Stimulated activated CD8-positive, alpha-beta memory T cell treated with anti-CD3 and anti-CD28 coated beads, Interleukin-12 subunit alpha, Interleukin-12 subunit beta, amount 100 ng/mL, for 24 hours (primary cell): ENCODE data around the gene ERMP1.
"Not testable (repeated sequence)": the region's sequence is repeated elsewhere in the genome, so short reads cannot be mapped to it uniquely, and the experiment has no call there.

Experiments
- DNase-seq: peaks from one replicate; pipeline ENCODE4 v3.0.0-alpha.2; 2020; ENCODE audit errors: extremely low read depth

Gene ERMP1

DNA sequence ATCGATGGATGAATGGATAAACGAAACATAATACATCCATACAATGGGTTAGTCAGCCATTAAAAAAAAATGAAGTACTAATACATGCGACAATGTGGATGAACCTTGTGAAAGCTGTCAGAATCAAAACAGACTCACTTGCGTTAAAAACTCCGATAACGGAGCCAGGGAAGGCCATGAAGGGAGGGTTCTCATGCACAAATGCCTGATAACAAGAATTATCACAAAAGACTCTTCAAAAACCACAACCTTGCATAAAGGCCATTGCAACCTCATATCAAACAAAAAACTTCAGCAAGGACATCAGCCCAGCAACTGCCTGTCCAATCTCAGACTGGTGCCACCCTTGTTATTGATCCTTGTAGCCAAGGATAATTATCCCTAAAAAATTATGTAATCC is 13.7 kb downstream of the ERMP1 start:
- no peak for DNase-seq

GRCh38 chr9:5818424-5819142 is 14.3 kb downstream of the ERMP1 start:
- no peak for DNase-seq

- DNase-seq, result no peak
These were observed 15.1 kb downstream of the ERMP1 start for GRCh38 chr9:5817862-5818261.

GRCh38 chr9:5815461-5815860 is 17.5 kb downstream of the ERMP1 start:
- DNase-seq, result no peak

GRCh38 chr9:5813824-5814223 is 19.1 kb downstream of the ERMP1 start:
- no peak for DNase-seq

- DNase-seq, result no peak
These were observed 21.2 kb downstream of the ERMP1 start for GRCh38 chr9:5811751-5812150.

DNA sequence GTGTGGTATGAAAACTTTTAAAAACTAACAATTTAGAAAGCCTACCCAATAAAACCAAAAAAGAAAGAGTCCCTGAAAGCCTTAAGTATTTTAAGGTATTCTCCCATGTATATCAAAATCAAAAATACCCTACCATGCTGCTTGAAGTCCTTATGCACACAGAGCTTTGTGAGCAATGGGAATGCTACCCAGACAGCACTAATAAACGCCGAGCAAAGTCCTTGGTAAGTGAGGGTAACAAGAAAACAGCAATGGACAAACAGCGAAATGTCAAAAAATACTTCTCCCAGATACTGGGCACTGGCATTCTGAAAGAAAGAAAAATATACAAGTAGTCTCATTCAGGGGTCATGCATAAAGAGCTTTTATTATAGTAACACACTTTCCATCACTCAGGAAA is 27.4 kb downstream of the ERMP1 start:
- no peak for DNase-seq

- DNase-seq, result no peak
These were observed 31.2 kb downstream of the ERMP1 start for GRCh38 chr9:5801739-5802113.

GRCh38 chr9:5800969-5801738 is 31.8 kb downstream of the ERMP1 start:
- no peak for DNase-seq

GRCh38 chr9:5800378-5800777 is 32.5 kb downstream of the ERMP1 start:
- not testable (repeated sequence) for DNase-seq

GRCh38 chr9:5799314-5799713 is 33.6 kb downstream of the ERMP1 start:
- no peak for DNase-seq

GRCh38 chr9:5798581-5798980 is 34.3 kb downstream of the ERMP1 start:
- DNase-seq, result no peak

GRCh38 chr9:5796298-5796697 is 36.6 kb downstream of the ERMP1 start:
- DNase-seq, result no peak

DNA sequence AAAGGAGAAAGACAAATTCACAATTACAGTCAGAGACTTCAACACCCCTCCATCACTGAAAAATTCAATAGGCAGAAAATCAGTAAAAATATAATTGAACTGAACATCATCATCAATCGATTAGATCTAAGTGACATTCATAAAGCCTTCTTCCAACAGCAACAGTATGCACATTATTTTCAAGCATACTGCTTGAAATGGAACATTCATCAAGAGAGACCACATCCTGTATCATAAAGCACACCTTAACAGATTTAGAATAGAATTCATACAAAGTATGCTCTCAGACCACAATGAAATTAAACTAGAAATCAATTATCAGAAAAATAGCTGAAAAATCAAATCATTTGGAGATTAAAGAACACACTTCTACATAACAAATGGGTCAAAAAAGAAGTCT is 39.1 kb downstream of the ERMP1 start:
- DNase-seq, result no peak

DNA sequence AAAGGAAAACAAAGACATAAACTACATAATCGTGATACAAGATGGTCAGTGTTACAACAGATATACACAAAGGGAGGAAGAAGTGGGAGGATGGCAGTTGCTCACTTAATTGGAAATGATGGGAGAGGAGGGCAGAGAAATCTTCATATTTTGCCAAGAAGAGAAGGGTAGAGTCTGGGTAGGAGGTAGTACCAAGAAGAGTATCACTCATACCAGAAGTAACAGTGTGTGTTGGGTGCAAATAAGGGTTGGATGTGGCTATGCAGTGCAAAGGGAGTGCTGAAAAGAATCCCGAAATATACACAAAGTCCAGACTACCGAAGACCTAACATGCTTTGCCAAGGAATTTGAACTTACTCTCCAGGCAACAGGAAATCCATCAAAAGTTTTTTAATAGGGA is 41.0 kb downstream of the ERMP1 start:
- DNase-seq, result no peak

- DNase-seq, result no peak
These were observed 42.0 kb downstream of the ERMP1 start for GRCh38 chr9:5790923-5791322.

GRCh38 chr9:5789489-5789888 is 43.4 kb downstream of the ERMP1 start:
- no peak for DNase-seq

- DNase-seq, result no peak
These were observed 45.1 kb downstream of the ERMP1 start for GRCh38 chr9:5787759-5788302.

DNA sequence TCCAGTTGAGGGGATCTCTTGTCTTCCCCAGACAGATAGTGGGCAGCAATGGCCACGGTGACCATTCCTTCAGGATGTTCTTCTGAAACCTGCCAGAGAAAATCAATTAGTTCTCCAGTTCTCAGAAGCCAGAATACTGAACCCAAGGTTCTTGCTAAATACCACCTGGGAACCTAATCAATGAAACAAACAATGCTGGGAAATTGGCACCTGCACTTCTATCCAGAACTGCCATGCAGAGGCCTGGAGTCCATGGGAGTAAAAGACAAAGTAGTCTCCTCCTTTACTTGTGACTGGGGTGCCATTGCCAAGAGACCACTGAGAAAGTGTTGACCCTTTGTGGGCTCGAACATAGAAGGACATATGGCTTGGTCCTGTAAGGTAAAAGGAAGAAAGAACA is 45.7 kb downstream of the ERMP1 start:
- DNase-seq, result no peak

GRCh38 chr9:5786370-5787127 is 46.4 kb downstream of the ERMP1 start:
- DNase-seq, result no peak

- DNase-seq, result no peak
These were observed 48.2 kb downstream of the ERMP1 start for GRCh38 chr9:5784526-5785315.

- no peak for DNase-seq
These were observed 48.9 kb downstream of the ERMP1 start for GRCh38 chr9:5783982-5784381.
